Activated CD4-positive, alpha-beta T cell treated with anti-CD3 and anti-CD28 coated beads for 4 hours (primary cell): ENCODE results near the gene LILRA1.
"Not testable (repeated sequence)": the region's sequence is repeated elsewhere in the genome, so short reads cannot be mapped to it uniquely, and the experiment has no call there.

Experiments used
- DNase-seq, 2 donors: peaks; one replicate each; pipeline ENCODE4 v3.0.0-alpha.2; 2020

The LILRA1 gene

DNA sequence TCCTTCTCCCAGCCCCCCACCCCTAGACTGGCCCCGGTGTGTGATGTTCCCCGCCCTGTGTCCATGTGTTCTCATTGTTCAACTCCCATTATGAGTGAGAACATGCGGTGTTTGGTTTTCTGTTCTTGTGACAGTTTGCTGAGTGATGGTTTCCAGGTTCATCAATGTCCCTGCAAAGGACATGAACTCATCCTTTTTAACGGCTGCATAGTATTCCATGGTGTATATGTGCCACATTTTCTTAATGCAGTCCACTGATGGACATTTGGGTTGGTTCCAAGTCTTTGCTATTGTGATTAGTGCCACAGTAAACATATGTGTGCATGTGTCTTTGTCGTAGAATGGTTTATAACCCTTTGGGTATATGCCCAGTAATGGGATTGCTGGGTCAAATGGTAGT lies 15.2 kb upstream of the LILRA1 start:
- not testable (repeated sequence) for DNase-seq

DNA sequence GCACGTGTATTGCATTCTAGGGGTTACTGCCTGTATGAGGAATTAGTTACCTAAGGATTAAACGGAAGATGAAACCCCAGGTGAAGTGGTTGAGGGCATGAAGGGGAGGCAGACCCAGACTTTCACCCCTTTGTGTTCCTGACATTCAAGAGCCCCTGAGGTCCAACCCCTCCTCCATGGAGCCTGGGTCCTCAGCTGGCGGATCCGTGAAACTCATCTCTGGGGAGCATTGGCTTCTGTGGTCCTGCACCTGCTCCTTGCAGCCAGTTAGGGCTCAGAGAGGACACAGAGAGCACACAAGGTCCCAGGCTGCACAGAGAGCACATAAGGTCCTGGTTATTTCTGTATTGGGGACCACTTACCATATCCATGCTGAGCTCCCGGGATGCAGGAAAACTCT lies 7.0 kb upstream of the LILRA1 start:
- no peak for DNase-seq

DNA sequence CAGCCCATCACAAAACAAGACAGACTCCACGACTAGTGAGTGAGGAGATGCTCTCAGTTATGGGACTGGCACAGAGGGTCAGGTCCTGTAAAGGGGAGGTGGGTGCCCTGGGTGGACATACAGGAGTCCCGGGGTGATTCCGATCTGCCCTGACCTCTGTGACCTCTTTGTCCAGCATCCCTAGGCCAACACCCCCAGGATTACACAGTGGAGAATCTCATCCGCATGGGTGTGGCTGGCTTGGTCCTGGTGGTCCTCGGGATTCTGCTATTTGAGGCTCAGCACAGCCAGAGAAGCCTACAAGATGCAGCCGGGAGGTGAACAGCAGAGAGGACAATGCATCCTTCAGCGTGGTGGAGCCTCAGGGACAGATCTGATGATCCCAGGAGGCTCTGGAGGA lies 6.4 kb upstream of the LILRA1 start:
- no peak for DNase-seq

DNA sequence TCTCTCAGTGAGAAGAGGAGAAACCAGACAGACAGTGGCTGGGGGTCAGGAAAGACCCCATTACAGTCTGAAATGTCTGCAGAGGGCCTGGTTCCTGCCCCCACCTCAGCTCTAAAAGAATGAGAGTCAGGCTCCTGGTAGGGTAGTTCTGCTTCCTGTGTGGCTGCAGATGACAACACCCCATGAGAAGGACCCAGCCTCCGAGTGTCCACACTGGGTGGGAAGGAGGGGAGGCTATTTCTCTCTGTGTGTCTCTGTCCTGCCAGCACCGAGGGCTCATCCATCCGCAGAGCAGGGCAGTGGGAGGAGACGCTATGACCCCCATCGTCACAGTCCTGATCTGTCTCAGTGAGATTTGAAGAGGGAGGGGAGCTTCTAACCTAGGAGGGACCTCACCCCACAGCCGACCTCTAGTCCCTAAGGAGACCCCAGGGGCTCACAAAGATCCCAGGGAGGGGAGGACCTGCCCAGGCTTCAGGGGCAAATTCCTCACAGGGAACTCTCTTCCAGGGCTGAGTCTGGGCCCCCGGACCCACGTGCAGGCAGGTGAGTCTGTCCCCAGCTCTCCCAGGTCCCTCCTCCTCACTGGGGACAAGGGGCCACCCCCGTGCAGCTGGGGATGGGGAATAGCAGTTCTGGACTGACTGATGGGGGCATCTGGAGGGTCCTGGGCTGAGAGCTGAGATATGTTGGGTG lies 647 bp downstream of the LILRA1 start:
- DNase-seq: not testable (repeated sequence)

DNA sequence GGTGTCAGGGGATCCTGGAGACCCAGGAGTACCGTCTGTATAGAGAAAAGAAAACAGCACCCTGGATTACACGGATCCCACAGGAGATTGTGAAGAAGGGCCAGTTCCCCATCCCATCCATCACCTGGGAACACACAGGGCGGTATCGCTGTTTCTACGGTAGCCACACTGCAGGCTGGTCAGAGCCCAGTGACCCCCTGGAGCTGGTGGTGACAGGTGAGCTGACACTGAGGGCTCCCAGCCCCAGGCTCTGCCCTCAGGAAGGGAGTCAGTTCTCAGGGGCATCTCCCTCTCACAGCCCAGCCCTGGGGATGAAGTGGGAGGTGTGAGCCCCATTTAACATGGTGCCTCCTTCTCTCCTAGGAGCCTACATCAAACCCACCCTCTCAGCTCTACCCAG lies 1.3 kb downstream of the LILRA1 start:
- no peak for DNase-seq

DNA sequence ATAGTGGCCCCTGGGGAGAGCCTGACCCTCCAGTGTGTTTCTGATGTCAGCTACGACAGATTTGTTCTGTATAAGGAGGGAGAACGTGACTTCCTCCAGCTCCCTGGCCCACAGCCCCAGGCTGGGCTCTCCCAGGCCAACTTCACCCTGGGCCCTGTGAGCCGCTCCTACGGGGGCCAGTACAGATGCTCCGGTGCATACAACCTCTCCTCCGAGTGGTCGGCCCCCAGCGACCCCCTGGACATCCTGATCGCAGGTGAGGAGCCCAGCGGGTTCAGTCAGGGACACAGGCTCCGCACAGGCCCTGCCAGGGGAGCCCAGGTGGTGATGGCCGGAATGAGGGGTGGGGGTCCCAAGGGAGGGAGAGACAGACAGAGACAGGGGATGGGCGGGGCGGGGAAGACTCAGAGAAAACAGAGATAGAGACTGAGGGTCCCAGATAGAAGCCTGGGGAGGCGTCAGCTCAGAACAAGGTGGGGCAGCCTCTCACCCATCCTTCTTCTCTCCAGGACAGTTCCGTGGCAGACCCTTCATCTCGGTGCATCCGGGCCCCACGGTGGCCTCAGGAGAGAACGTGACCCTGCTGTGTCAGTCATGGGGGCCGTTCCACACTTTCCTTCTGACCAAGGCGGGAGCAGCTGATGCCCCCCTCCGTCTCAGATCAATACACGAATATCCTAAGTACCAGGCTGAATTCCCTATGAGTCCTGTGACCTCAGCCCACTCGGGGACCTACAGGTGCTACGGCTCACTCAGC lies 2.4 kb downstream of the LILRA1 start:
- DNase-seq: not testable (repeated sequence)

DNA sequence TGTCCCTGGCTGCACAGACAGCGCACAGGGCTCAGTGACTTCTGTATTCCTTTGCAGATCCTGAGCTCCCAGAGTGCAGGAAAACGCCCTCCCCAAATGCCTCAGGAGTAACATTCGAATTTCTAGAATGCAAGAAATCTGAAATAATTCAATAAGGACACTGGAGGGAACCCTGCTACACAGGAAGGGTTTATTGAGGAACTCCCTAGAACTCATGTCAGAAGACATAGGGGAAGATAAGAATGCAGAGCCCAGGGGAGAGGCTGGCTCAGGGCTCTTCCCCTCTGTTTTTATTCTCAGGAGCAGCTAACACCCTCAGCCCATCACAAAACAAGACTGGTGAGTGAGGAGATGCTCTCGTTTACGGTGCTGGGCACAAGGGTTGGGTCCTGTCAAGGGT lies 6.8 kb downstream of the LILRA1 start:
- no peak for DNase-seq

DNA sequence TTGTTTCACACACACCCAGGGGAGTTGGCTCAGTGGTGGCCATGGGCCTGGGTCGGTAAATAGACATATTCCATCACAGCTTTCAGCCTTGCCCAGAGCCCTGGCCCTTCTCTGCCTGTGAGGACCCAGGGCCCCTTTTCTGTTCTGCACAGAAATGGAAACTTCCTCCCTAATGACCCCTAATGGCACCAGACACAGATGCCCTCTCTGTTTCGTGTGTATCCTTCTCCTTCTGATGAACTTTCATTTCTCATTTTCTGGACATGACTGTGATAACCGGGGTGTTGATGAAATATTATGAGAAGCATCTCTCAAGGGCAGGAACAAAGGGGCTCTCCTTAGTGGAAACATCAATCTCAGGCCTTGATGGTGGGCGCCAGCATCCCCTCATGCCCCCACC lies 12.8 kb downstream of the LILRA1 start:
- no peak for DNase-seq

DNA sequence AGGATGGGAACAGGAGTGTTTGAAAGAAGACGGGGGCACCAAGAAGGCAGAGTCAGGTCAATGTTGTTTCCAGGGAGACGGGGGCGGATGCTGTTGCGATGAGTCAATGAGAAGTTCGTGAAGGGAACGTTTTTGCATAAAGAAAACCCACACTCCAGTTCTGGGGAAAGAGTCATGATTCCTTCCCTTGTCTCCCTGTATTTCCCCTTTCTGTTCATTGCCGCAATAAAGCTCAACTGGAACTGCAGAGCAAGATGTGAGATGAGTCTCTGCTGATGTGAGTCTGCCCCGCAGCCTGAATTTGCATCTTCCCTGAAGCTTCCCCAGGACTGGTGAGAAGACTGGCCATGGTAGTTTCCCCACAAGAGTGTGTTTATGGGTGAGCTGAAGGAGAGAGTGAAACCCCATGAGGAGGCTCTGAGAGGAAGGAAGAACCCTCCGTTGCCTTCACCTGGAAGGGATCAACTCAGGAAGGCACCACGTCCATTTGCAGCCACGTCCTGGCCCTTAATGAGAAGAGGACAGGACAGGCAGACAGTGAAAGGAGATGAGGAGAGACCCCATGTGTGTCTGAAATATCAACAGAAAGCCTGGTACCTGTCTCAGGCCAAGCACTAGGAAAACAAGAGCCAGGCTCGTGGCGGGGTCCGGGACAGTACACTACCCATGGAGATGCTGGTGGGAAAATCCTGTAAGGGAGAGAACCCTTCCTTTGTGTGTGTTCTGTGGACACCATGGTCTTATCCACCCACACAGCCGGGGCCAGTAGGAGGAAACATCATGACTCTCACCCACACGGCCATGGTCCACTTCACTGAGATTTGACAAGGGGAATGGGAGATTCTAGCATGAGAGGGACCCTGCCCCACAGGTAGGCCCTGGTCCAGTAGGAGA lies 13.7 kb downstream of the LILRA1 start:
- DNase-seq: no peak

DNA sequence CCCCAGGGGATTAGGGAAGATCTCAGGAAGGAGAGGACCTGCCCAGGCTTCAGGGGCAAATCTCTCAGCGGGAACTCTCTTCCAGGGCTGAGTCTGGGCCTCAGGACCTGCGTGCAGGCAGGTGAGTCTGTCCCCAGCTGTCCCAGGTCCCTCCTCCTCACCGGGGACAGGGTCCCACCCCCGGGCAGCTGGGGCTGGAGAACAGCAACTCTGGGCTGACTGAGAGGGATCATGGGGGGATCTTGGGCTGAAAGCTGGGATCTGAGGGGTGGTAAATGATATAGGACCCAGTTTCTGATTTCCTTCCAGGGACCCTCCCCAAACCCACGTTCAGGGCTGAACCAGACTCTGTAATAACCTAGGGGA lies 14.3 kb downstream of the LILRA1 start:
- DNase-seq: no peak

DNA sequence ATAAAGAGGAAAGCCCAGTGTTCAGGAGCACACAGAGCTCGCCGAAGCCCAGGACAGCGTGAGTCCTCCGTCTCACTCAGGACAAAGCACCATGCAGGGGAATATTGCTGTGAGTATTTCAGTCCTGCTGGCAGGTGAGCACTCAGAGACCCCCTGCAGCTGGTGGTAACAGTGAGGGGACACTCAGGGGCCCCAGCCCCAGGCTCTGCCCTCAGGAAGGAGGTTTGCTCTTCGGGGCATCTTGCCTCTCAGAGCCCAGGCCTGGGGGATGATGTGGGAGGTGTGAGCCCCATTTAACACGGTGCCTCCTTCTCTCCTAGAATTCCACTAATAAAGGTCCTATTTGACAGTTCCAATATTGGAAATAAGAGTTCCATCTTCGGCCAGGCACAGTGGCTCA lies 14.8 kb downstream of the LILRA1 start:
- no peak for DNase-seq

DNA sequence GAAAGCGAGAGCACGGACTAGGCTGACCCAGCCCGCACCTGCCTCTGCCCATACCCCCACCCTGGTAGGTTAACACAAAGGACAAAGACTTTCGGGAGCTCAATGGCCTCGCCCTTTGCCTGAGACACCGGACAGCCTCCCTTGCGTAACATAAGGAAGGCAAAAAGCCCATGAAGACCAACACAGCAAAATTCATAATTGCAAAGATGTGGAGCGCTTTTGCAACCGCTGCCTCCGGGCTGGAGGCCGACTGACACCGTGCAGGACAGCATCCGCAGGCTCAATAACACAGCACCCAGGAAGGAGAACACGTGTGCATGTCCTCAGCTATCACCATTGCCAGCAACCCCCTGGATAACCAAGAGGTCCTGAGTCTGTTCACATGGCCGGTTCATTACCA lies 15.4 kb downstream of the LILRA1 start:
- no peak for DNase-seq

DNA sequence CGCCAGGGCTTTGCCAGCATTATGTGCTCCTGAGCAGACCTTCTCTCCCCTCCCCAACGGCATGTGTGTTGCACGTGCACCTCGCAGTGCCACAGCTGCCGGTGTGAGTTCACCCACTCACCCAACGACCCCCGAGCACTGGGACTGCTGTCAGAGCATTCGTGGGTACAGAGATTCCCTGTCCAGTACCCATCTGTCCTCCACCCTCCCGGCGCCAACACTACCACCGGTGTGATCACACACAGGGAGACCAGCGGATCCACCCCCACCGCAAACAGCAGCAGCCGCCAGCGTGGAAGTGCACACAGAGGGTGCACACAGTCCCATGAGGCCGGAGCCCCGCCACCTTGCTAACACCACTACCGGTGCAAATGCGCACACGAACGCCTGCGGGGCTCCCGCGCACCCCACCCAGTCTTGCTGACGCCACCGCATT lies 15.9 kb downstream of the LILRA1 start:
- no peak for DNase-seq

DNA sequence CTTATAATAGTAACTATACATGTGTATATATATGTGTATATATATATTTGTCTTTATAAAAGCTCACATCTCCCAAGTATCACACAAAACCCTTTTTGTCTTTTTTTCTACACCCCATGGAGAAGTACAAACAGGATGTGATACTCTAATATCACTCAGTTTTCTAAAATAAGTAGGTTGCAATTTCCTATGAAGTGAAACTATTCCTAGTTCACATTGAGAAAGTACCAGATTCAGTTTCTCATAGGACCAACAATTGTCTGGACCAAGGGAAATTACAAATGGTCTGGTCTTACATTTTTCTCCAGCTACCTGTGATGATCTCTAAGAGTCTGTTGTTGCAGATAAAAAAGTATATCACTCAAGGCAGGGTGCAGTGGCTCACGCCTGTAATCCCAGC lies 19.0 kb downstream of the LILRA1 start:
- DNase-seq: no peak

DNA sequence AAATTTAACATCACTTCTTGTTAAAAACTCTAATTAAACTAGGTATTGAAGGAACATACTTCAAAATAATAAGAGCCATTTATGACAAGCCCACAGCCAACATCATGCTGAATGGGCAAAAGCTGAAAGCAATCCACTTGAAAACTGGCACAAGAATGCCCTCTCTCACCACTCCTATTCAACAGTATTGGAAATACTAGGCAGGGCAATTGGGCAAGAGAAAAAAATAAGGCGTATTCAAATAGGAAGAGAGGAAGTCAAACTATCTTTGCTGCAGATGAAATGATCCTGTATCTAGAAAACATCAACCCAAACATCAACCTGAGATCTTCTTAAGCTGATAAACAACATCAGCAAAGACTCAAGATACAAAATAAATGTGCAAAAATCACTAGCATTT lies 21.3 kb downstream of the LILRA1 start:
- DNase-seq: no peak

DNA sequence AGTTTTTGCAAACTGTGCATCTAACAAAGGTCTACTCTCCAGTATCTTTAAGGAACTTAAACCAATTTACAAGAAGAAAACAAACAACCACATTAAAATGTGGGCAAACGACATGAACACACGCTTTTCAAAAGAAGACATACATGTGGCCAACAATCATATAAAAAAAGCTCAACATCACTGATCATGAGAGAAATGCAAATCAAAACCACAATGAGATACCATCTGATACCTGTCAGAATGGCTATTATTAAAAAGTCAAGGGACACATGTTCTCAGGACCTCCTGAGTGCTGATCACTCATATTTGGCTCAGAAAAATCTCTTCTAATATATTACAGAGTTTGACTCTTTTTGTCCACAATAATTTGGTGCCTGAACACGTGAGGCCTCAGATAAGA lies 22.6 kb downstream of the LILRA1 start:
- DNase-seq: no peak

DNA sequence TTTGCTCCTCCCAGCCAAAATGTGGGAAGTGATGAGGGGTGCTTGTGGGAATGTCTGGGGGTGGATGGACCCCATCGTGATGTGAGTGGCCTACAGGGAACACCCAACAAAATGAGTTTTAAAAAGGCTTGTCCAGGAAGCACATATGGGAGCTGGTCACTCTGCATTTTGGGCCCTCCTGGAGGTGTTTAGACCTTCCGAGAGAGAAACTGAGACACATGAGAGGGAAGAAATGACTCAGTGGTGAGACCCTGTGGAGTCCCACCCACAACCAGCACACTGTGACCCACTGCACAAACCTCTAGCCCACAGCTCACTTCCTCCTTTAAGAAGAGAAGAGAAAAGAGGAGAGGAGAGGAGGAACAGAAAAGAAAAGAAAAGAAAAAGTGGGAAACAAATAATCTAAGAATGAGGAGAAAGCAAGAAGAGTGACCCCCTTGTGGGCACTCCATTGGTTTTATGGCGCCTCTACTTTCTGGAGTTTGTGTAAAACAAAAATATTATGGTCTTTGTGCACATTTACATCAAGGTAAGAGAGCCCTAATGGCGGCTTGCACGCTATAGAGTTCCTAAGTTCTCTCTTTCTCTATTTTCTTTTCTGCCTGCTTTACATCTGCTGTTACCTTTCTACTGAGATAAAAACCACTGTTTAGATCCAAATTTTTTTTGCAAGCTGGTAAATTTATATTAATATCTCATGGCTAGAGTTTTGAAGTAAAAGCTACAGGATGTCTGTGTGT lies 23.6 kb downstream of the LILRA1 start:
- DNase-seq: no peak

DNA sequence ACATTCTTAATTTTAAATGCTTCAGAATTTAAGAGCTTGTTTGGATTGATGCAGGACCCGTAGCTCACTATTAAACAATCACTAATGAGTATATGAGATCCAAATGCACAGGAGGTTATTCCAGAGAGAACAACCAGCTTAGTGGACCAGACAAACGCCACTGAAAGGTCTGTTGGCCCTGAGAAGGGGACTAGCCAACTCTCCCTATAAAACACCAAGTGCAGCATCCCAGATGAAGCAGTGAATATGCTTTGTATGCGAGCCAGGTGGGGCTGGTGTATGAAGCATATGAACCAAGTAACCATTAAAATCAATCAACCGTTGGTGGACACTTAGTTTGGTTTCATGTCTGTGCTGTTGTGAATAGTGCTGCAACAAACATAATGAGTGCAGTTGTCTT lies 27.0 kb downstream of the LILRA1 start:
- DNase-seq: no peak

DNA sequence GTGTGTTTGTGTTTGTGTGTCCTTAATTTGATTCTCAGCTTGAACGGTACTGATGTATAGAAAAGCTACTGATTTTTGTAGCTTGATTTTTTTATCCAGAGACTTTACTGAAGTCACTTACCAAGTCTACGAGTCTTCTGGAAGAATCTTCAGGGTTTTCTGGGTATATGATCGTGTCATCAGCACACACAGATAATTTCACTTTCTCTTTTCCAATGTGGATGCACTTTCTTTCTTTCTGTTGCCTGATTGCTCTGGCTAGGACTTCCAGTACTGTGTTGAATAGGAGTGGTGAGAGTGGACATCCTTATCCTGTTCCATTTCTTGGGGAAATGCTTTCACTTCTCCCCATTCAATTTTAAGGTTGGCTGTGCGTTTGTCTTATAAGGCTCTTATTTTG lies 29.0 kb downstream of the LILRA1 start:
- DNase-seq: no peak

DNA sequence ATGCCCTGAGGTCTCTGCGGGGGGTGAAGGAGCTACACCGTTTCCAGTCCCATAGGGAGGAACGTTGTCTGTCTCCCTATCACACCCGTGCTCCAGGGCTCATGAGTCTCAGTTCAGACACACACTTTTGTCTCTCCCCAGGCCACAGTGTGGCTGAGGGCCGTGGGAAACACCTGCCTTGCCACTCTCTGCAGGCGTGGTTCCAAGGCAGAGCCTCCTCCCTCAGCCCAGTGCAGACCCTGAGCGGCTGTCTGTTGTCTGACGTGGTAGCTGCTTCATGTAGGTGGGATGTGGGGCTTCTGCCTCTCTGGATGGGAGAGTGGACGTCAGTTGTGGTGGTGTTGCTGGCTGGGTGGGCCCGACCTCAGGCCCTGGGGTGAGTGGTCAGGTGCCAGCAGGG lies 30.8 kb downstream of the LILRA1 start:
- not testable (repeated sequence) for DNase-seq

DNA sequence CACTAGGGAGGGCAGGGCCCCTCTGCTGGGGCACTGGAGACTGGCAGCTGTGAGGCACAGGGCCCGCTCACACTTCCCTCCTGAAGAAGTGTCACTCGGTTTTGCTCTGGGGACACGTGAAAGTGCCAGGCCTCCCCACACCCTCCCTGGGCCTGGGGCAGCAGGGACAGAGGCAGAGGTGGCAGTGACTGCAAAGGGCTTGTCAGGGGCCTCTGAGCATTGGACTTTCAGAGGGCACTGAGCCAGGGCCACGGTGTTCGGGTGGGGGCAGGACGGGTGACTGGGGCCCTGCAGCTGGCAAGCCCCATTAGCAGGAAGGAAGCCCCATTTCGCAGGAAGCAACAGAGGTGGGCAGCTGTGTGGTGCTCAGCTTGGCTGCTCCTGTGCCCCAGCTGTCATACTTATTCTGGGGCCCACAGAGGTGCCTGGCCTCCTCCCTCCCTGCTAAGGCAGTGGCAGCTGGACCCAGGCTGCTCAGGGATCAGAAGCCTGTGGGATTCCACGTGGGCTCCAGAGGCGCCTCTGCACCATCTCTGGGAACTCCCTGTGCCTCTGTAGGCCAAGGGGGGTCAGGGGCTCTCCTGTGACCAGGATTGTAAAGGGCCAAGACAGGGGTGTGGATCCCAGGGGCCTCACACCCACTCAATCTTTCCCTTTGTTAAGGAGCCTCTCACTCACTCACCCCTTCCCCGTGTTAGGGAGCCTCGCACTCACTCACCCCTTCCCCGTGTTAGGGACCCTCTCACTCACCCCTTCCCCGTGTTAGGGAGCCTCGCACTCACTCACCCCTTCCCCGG lies 31.7 kb downstream of the LILRA1 start:
- not testable (repeated sequence) for DNase-seq

DNA sequence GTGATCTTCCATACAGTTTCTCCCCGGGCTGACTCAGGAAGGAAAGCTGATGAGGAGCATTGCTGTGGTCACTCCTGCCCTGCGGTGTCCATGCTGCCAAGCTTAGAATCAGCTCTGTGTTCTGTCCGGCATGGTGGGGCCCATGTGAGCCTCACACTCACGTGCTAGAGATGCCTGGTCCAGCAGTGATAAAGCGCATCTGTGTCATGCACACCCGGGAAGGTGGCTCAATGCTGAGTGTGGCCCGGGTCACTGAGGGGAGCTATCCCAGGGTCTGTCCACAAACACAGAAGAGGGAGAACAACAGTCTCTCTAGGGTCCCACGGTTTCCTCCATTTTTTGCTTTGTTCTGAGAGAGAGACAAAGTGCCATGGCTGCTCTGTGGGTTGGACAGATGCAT lies 33.3 kb downstream of the LILRA1 start:
- DNase-seq: no peak
